ENCODE data around the gene MITF. TPM values are rescaled to one million over a fixed set of nuclear protein-coding genes. Genes with fewer than 3 reads are reported as not detected.
A peak's percentile ranks its signal among the peaks of the same experiment; 100 is the strongest.

Gene MITF
- total RNA-seq, 1 donor = 30.2 TPM

GRCh38 chr3:69777582-69777967 lies 38.3 kb downstream of the MITF start:
- DNase-seq (ENCODE audit: low read depth) = no peak
- no peak overlapping the region for H3K4me3 ChIP-seq (ENCODE audit: low read depth, low read length)
- TF ChIP-seq, protein P1, sequence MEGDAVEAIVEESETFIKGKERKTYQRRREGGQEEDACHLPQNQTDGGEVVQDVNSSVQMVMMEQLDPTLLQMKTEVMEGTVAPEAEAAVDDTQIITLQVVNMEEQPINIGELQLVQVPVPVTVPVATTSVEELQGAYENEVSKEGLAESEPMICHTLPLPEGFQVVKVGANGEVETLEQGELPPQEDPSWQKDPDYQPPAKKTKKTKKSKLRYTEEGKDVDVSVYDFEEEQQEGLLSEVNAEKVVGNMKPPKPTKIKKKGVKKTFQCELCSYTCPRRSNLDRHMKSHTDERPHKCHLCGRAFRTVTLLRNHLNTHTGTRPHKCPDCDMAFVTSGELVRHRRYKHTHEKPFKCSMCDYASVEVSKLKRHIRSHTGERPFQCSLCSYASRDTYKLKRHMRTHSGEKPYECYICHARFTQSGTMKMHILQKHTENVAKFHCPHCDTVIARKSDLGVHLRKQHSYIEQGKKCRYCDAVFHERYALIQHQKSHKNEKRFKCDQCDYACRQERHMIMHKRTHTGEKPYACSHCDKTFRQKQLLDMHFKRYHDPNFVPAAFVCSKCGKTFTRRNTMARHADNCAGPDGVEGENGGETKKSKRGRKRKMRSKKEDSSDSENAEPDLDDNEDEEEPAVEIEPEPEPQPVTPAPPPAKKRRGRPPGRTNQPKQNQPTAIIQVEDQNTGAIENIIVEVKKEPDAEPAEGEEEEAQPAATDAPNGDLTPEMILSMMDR (IDR thresholded peaks at IDR 0.05; ENCODE audit: insufficient read depth, low read depth, low read length) = no peak

- no peak for DNase-seq (ENCODE audit: low read depth)
- TF ChIP-seq, protein P1 (IDR thresholded peaks at IDR 0.05; ENCODE audit: insufficient read depth, low read depth, low read length) = no peak
These were observed 42.3 kb downstream of the MITF start for GRCh38 chr3:69781593-69781992.

DNA sequence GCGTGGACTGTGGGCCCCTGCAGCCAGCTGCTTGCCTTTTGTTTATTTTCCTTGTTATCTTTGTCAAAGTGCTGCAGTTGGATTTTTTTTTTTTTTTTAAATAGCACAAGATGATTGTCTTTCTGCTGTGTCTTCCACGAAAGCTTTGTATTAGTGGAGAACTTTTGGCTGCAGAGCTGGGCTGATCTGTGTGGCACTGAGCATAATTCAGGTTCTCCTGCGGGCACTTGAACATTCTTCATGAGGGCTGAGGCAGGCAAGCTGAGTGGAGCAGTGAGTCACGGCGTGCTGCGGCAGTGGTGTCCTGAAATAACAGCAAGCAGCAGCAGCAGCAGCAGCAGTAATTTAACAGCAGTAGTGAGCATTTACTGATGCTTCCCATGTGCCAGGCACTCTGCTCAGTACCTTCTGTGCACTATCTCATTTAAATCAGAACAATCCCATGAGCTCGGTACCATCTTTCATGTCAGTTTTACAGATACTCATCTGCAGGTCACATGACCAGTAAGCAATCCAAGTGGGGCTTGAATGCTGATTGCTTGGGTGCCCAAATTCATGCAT lies 45.8 kb downstream of the MITF start:
- peak; percentile 84 for DNase-seq (ENCODE audit: low read depth)
- TF ChIP-seq, protein P1 (IDR thresholded peaks at IDR 0.05; ENCODE audit: insufficient read depth, low read depth, low read length) = no peak
- no peak overlapping the region for H3K4me3 ChIP-seq (ENCODE audit: low read depth, low read length)

More at GRCh38 chr3:69781593-69781992, 42.3 kb downstream of the MITF start:
- H3K4me3 ChIP-seq (ENCODE audit: low read depth, low read length) = no peak overlapping the region

- DNase-seq (ENCODE audit: low read depth) = no peak
- H3K4me3 ChIP-seq (ENCODE audit: low read depth, low read length) = no peak overlapping the region
- TF ChIP-seq, protein P1 (IDR thresholded peaks at IDR 0.05; ENCODE audit: insufficient read depth, low read depth, low read length) = no peak
These were observed 46.6 kb downstream of the MITF start for GRCh38 chr3:69785769-69786320.

DNA sequence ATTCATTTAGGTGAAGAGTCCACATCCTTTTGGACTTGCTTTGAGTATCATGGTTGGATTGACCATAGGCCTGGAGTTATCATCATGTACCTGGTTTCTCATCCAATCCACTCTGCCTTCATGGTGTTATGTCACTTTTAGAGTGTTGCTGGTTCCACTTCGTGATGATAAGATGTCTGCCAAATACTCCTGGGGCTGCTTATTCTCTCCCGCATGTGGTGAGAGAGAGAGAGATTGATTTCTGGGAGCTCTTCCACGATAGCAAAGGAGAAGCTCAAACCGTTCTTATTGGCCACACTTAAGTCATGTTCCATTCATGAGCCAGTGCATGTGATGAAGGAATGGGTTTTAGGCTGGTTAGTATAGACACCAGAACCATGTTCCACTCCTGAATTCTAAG lies 47.6 kb downstream of the MITF start:
- DNase-seq (ENCODE audit: low read depth) = no peak
- no peak overlapping the region for H3K4me3 ChIP-seq (ENCODE audit: low read depth, low read length)
- TF ChIP-seq, protein P1 (IDR thresholded peaks at IDR 0.05; ENCODE audit: insufficient read depth, low read depth, low read length) = no peak

DNA sequence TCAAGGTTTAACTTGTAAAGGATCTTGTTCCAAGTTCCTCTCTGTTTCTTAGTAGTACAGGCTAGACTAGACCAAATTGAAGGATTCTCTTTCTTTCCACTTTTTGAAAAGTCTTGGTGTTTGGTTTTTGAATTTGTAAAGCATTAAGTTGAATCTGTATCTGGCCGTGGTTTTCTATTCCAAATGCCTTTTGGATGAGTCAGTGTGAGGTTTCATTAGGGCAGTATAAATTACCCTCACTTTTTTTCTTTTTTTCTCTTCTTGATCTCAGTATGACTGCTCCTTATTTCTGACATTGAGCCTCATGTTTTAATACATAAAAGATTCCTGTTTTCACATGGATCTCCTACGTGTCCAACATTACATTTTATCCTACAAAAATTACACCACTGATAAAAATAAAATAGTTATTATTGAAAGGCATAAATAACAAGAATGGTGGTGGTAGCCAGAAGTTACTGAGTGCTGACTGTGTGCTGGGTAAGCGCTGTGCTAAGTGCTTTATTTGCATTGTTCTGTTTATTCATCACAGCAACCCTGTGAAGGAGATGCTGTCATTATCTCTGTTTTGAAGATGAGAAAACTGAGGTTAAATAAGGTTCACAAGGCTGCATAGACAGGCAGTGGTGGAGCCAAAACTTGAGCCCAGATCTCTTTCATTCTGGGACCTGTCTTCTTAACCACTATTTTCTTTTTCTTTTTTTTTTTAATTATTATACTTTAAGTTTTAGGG lies 48.3 kb downstream of the MITF start:
- TF ChIP-seq, protein P1 (IDR thresholded peaks at IDR 0.05; ENCODE audit: insufficient read depth, low read depth, low read length) = no peak
- DNase-seq (ENCODE audit: low read depth) = peak; percentile 82
- H3K4me3 ChIP-seq (ENCODE audit: low read depth, low read length) = no peak overlapping the region

All from fibroblast of villous mesenchyme (primary cell).